NCI-H128 (cell line): Measurements from ENCODE around the gene IFI27.

Source experiments
- DNase-seq: peaks from one replicate; lab custom pipeline; 2025; ENCODE audit not compliant: unreplicated experiment; lab: John Stamatoyannopoulos, UW

IFI27 gene

DNA sequence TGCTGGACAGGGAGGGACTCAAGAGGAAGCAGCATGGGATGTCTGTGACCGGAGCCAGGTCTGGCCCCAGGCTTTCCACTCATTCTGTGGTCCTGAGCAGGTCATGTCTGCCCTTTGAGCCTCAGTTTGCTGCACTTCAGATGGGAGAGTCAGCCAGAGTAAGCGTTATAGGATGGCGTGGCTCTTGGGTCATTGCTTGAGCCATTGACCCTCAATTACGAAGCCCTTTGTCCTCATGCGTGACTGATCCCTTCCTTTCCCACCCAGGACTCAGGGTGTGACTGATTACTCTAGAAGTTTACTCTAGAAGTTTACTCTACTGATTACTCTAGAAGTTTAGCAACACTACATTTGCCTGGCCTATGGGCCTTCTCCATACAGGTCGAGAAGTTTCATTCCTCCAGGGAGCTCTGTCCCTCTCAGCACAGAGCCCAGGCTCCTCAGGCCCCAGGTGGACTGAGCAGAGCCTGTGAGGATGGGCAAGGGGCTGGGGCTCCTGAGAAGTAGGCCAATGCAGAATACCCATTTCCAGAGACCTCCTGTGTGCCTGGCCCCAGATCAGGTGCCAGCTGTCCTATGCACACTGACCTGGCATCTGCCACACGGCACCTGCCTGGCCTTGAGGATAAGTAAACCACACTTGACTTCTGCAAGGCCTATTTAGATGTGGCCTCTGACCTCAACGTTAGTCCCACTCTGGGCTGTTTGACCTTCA is 7.6 kb upstream of the IFI27 start:
- DNase-seq, result no peak

GRCh38 chr14:94103554-94104150 is 6.9 kb upstream of the IFI27 start:
- no peak for DNase-seq

DNA sequence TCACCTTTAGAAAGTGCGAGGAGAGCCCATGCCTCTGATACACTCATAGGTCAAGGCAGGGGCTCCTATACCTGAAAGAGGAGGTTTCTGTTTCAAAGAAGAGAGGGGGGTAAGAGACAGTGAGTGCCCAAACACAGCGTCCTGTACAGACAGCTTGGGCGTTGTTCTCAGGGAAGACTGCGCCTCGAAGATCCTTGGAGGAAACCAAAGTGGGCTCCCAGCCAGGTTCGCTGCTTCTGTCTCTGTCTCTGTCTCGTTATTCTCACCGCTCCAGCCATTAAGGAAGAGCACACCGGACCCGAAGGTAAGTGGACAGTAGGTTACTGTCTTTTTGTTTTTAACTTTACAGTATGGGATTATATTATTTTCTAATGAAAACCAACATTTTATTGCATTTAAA is 5.8 kb upstream of the IFI27 start:
- DNase-seq, result no peak

- DNase-seq, result no peak
Observed at GRCh38 chr14:94109915-94110250, 653 bp upstream of the IFI27 start.

DNA sequence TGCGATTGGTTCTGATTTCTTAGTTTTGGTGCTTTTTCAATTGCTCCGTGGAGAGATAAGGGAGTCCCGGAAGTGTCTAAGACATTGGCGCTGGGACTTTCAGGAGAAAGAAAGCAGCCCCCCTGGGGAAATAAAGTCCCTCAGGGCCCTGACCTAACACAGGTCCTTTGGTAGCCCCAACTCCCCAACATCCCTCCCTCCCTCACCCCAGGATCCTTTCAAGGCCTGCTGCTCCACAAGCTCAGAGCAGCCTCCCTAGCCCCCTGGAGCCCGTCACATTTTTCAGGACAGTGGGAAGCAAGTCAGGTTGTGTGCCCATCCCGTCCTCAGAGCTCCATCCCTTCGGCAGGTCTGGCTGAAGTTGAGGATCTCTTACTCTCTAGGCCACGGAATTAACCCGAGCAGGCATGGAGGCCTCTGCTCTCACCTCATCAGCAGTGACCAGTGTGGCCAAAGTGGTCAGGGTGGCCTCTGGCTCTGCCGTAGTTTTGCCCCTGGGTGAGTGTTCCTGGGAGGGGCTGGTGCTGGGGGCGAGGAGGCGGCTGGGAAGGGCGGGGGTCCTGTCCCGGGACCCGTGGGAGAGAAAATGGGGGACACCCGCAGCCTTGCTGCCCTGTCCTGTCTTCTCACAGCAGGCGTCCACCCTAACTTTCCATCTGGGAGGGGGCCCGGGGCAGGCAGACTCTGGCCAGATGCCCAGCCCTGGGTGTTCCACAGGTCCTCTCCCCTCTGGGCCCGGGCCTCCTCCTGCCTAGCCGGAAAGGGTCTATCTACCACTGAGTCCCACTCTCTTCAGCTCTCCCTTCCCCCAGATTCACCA is 950 bp downstream of the IFI27 start:
- DNase-seq, result no peak

DNA sequence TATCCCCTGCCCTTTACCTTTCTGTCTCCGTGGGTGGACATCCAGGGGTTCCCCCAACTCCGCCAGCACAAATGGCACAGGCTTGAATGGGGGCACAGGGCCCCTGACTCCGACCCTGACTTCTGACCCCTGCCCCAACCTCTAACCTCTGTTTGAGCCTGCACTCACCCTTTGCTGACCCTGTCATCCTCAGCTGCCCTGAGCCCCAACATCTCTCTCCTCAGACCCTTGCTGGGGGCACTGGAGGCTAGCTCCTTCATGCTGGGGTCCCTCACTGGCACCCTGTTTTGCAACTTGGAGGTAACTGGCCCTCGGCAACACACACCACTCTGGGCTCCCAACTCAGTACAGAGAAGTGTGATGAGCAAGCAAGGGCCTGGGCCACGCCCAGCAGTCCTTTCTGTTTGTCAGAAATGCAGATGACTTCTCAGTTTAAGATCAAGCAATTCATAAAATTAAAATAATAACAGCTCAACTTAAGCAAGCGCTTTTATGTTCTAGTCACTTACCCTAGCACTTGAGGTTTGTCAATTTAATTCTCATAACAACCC is 2.1 kb downstream of the IFI27 start:
- no peak for DNase-seq

GRCh38 chr14:94113073-94113472 is 2.5 kb downstream of the IFI27 start:
- DNase-seq, result no peak

DNA sequence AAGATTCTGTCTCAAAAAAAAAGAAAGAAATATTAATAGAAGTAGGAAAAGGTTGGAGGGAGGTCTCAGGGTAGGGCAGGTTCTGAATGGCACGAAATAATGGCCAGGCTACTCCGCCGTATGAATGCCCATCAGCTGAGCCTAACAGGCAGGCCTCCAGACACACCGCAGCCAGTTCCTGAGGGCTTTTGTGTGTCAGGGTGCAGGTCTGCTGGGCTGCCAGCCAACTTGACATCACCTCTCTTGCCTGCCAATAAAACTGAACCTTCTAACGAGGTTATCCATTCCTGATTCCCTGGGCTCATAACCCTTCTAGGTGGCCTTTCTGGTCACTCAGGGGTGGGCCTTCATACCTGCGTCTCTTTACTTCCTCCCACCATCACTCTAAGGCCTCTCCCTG is 3.0 kb downstream of the IFI27 start:
- DNase-seq, result no peak

DNA sequence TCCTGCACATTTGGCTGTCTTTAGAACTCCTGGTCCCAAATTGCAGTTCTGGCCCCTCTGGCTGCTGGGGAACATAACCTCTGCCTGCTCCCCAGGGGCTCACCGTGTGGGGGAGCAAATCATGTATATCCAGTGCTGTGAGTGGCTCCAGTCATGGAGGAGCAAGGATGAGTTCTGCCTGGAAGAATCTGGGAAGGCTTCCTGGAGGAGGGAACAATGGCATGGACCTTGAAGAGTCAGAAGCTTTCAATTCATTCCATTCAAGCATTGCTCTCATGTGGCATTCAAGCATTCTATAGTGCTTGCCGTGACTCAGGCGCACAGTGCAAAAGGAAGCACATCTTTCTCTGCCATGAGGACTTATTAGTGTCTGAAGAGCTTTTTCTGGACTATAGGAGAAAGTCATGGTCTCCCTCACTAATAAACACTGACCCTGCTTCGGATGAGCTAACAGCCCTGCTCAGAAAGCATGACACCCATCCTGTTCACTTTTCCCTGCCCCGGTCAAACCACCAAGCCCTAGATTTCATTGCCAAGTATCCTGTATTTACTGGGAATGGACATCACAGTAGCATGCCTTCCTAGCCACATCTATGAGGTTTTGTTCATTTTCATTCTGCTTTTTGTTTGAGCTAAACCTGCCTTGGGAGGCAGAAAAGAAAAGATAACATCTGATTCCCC is 3.5 kb downstream of the IFI27 start:
- no peak for DNase-seq

- DNase-seq, result no peak
Observed at GRCh38 chr14:94114589-94115057, 4.1 kb downstream of the IFI27 start.

GRCh38 chr14:94115058-94115591 is 4.6 kb downstream of the IFI27 start:
- DNase-seq, result no peak

DNA sequence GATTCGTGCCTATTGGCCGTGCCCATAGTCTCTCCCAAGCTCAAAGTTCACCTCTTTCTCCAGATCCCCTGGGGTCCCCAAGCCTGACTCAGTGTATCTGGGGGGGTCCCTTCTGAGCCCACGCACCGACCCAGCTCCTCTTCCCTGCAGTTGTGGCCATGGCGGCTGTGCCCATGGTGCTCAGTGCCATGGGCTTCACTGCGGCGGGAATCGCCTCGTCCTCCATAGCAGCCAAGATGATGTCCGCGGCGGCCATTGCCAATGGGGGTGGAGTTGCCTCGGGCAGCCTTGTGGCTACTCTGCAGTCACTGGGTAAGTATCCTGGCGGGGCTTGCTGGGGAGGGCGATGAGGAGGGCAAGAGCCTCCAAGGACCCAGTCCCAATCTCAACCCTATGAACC is 5.1 kb downstream of the IFI27 start:
- DNase-seq, result no peak

DNA sequence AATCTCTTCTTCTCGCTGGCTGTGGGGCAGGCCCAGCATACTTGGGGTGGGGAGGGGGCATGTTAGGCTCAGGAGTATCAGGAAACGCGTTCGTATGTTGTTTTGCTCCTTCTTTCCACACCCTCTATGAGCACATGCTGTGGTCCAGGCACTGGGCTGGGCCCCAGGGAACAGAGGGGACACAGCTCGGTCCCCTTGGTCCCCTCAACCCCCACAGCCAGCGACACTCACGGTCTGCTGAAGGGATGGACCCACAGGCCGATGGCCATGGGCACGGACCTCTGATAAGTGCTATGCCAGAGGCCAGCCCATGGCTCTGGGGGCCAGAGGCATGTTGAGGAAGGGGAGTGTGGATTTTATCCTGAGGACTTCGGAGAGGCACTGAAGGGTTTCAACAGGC is 6.2 kb downstream of the IFI27 start:
- no peak for DNase-seq

DNA sequence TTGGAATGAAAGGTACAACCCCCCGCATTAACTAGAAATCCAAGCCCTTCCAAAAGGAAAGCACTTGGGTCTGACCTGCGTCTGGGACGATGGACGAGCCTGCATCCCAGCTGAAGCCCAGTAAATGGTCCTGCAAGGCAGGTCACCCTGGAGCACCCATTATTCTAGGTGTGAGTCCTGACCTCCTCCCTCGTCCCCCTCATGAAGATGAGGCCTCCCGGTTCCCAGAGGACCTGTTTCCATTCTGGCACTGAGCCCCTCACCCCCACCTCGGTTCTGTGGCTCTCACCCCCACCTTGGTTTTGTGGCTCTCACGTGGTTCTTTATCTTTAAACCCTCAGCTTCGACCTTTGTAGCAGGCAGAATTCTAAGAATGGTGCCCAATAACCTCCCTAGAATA is 7.3 kb downstream of the IFI27 start:
- no peak for DNase-seq

DNA sequence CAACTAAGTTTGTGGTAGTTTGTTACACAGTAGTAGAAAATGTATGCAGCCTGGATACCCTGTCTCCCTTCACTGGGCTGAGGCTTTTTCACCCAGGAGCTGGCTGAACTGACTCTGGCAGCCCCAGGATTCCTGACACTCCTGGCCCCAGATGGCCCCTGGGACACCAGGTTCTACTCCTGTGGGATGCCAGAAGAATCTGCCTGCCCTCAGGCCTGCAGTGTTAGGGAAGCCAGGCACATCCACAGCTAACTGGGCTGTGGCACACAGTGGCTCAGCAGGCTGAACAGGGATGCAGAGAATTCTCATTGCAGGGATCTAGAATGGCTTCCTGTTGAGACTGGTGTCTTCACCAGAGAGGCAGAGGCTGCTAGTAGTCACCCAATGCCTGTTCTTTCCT is 8.5 kb downstream of the IFI27 start:
- DNase-seq, result no peak

DNA sequence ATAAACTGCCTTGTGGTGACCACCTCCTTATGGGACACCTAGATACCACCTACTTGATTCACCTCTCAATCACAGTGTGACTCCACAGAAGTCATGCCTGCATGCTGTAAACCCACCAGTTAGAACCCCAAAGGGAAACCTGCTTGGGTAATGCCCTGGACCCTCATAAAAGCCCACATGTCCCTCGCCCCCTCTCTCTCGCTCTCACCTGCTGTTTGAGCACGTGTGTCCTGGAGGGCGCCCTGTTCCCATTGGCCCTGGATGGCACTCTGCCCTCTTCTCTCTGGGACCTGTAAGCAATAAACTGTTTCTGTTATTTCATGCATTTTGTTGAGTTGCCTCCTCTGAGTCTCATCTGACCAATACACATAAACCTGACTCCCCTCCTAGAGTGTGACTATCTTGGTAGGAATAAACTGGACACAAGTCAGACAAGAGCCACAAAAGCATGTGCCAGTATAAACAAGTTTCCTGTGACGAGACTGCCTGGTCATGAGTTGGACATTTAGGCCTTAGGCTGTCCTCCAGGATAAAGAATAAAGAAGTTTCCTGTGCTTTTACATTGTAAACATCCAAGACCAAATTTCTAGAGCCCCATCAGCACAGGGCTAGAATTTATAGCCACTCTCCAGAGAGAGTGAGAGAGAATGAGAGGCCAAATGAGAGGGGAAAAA is 10.3 kb downstream of the IFI27 start:
- no peak for DNase-seq

GRCh38 chr14:94121485-94121884 is 10.9 kb downstream of the IFI27 start:
- no peak for DNase-seq

DNA sequence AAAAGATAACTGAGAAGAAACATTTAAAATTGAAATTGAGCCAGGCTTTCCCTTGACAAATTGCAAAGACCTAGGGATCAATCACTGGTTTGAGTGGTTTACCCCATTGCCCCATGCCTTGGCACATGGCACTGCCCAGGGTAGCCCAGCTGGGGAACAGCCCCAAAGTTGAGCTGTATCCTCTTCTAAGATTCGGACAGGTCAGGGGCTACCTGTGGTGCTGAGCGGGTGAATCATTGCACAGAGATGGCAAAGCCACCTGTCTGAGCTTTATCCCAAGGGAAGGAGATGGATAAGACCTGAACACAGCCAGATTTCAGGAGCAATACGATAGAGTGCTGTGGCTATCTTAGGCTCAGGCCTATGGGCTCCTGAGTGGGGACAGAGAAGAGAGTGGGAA is 11.9 kb downstream of the IFI27 start:
- DNase-seq, result no peak

DNA sequence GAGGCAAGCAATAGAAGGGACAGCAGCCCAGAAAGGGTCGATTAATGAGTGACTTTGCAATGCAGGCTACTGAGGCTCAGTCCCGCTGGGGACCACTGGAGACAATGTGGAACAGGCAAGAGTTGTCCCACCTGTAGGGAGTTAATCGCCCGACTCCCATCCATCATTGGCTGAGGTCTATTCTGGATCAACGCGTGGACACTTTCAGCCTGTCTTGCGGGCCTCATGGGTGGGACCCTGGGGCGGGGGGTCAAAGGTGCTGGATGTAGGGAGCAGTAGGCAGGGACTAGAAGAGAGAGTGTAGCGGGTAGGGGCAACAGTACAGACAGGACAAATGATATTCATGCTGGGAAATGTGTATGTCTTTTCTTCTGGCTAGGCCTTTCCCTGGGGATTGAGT is 12.8 kb downstream of the IFI27 start:
- DNase-seq, result no peak

DNA sequence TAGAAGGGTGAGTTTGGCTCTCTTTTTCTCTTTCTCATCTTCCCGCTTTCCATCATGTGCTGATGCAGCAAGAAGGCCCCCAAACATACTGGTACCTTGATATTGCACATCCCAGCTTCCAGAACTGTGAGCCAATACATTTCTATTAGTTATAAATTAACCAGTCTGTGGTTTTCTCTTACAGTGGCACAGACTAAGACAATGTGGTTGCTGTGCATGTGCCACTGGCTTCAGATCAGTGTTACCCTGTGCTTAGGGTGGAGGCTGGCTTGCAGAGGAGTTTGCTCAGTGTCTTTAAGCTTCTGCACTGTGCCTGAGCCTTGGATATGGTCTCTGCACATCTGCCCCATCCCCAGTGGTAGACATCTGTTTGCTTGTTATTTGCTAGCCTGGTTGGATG is 13.3 kb downstream of the IFI27 start:
- no peak for DNase-seq
